ENCODE measurements around the gene OXTR.
A peak's percentile ranks its signal among the peaks of the same experiment; 100 is the strongest.

Gene OXTR

GRCh38 chr3:8757551-8758518 lies 11.6 kb downstream of the OXTR start:
- H3K4me3 ChIP-seq (ENCODE audit: control insufficient read depth, low read depth, low read length): no peak overlapping the region
- TF ChIP-seq, protein P1, sequence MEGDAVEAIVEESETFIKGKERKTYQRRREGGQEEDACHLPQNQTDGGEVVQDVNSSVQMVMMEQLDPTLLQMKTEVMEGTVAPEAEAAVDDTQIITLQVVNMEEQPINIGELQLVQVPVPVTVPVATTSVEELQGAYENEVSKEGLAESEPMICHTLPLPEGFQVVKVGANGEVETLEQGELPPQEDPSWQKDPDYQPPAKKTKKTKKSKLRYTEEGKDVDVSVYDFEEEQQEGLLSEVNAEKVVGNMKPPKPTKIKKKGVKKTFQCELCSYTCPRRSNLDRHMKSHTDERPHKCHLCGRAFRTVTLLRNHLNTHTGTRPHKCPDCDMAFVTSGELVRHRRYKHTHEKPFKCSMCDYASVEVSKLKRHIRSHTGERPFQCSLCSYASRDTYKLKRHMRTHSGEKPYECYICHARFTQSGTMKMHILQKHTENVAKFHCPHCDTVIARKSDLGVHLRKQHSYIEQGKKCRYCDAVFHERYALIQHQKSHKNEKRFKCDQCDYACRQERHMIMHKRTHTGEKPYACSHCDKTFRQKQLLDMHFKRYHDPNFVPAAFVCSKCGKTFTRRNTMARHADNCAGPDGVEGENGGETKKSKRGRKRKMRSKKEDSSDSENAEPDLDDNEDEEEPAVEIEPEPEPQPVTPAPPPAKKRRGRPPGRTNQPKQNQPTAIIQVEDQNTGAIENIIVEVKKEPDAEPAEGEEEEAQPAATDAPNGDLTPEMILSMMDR (conservative IDR thresholded peaks at IDR 0.05; ENCODE audit: control insufficient read depth, insufficient read depth, low read depth, low read length): no peak
- DNase-seq (ENCODE audit: low read depth): peak; percentile 87

GRCh38 chr3:8756671-8757070 lies 12.7 kb downstream of the OXTR start:
- no peak overlapping the region for H3K4me3 ChIP-seq (ENCODE audit: control insufficient read depth, low read depth, low read length)
- DNase-seq (ENCODE audit: low read depth): peak; percentile 43
- TF ChIP-seq, protein P1 (conservative IDR thresholded peaks at IDR 0.05; ENCODE audit: control insufficient read depth, insufficient read depth, low read depth, low read length): no peak

DNA sequence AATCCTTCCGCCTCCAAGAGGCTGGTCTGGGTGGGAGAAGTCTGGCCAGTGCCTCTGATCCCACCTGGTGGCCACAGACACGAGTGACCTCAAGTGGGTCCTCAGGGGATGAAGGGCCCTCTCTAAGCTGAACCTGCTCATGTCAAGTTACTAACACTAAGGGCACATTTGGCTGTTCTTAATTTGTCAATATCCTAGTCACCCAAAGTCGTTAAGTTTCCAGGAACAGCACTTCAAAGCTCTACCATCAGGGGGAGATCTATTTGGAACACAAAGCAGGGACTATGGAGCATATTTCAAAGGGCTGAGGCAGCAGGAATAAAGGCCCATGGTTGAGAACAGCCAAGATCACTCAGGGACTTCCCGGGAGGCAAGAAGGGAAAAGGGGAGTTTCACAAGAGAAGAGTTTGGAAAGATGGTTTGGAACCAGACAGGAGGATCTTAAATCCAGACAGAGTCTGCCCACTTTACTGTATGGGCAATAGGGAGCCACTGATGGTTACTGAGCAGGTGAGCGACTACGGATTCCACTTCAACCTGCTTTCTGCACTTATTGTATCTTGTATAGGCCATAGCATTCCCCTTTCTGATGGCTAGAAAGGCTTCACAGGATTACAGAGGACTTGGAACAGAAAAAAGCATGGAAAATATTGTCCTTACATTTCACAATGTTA lies 13.7 kb downstream of the OXTR start:
- no peak for DNase-seq (ENCODE audit: low read depth)
- no peak overlapping the region for H3K4me3 ChIP-seq (ENCODE audit: control insufficient read depth, low read depth, low read length)
- TF ChIP-seq, protein P1 (conservative IDR thresholded peaks at IDR 0.05; ENCODE audit: control insufficient read depth, insufficient read depth, low read depth, low read length): peak; percentile 38

DNA sequence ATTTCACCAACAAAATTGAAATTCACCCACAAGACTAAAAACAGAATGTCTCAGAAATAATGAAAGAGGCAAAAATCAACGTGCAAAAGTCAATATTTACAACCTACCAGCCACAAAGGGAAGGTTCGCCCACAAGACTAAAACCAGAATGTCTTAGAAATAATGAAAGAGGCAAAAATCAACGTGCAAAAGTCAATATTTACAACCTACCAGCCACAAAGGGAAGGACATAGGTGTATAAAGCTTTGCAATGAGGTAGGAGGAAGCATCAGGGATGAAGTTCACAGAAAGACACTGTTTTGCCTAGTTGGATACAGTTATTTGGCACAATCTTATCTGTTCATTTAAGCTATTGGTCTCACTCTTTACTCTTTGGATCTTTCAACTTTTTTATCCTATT lies 14.3 kb downstream of the OXTR start:
- TF ChIP-seq, protein P1 (conservative IDR thresholded peaks at IDR 0.05; ENCODE audit: control insufficient read depth, insufficient read depth, low read depth, low read length): no peak
- DNase-seq (ENCODE audit: low read depth): no peak
- no peak overlapping the region for H3K4me3 ChIP-seq (ENCODE audit: control insufficient read depth, low read depth, low read length)

DNA sequence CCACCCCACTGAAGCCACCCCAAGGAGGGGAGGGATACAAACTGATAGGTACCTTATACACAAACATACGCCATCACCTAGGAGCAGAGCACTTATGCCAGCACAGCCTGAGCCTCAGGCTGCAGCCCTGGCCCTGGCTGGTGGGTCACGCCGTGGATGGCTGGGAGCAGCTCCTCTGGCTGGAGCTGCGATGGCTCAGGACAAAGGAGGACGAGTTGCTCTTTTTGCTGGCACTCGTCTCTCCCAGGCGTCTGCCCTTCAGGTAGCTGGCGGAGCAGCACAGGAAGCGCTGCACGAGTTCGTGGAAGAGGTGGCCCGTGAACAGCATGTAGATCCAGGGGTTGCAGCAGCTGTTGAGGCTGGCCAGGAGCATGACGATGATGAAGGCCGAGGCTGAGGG lies 16.6 kb downstream of the OXTR start:
- TF ChIP-seq, protein P1 (conservative IDR thresholded peaks at IDR 0.05; ENCODE audit: control insufficient read depth, insufficient read depth, low read depth, low read length): no peak
- no peak for DNase-seq (ENCODE audit: low read depth)
- no peak overlapping the region for H3K4me3 ChIP-seq (ENCODE audit: control insufficient read depth, low read depth, low read length)

DNA sequence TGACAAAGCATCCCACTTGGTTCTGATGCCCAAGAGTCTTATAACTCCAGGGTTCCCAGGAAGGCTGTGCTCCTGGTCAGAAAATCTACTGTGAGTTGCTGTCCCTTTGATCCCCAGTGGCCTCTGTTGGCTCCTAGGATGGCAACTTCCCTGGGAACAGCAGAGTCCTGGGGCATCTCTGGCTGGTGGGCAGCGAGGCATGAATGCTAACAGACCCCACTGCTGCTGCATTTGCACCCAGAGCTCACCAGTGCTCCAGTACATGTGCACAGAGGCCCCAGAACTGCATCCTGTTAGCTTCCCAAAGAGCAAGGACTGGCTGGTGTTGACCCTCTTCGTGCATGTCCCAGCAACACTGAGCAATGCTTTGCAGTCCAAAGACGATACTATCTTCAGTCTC lies 20.1 kb downstream of the OXTR start:
- TF ChIP-seq, protein P1 (conservative IDR thresholded peaks at IDR 0.05; ENCODE audit: control insufficient read depth, insufficient read depth, low read depth, low read length): no peak
- no peak overlapping the region for H3K4me3 ChIP-seq (ENCODE audit: control insufficient read depth, low read depth, low read length)
- no peak for DNase-seq (ENCODE audit: low read depth)

All from fibroblast of mammary gland (primary cell).